ENCODE data around the gene LRRFIP2.
"Not testable (repeated sequence)": the region's sequence is repeated elsewhere in the genome, so short reads cannot be mapped to it uniquely, and the experiment has no call there.

LRRFIP2 gene

GRCh38 chr3:37149257-37149656 lies 25.1 kb downstream of the LRRFIP2 start:
- TF ChIP-seq JUND (IDR thresholded peaks at IDR 0.05; ENCODE audit: low read depth) = no peak
- DNase-seq (ENCODE audit: low read depth in 1 of 2, low spot score in 1 of 2) = no peak
- in situ Hi-C loops (cut with HindIII; ENCODE audit: low pct_unique_long_range_greater_than_20kb, low sequenced_read_pairs) = no loop called here

- DNase-seq (ENCODE audit: low read depth in 1 of 2, low spot score in 1 of 2) = no peak
- no peak for TF ChIP-seq JUND (IDR thresholded peaks at IDR 0.05; ENCODE audit: low read depth)
- in situ Hi-C loops (cut with HindIII; ENCODE audit: low pct_unique_long_range_greater_than_20kb, low sequenced_read_pairs) = no loop called here
Measured at GRCh38 chr3:37148208-37148607, 26.2 kb downstream of the LRRFIP2 start.

GRCh38 chr3:37147666-37148065 lies 26.7 kb downstream of the LRRFIP2 start:
- in situ Hi-C loops (cut with HindIII; ENCODE audit: low pct_unique_long_range_greater_than_20kb, low sequenced_read_pairs) = no loop called here
- TF ChIP-seq JUND (IDR thresholded peaks at IDR 0.05; ENCODE audit: low read depth) = no peak
- DNase-seq (ENCODE audit: low read depth in 1 of 2, low spot score in 1 of 2) = no peak

- in situ Hi-C loops (cut with HindIII; ENCODE audit: low pct_unique_long_range_greater_than_20kb, low sequenced_read_pairs); DNase-seq (ENCODE audit: low read depth in 1 of 2, low spot score in 1 of 2): not testable (repeated sequence)
Measured at GRCh38 chr3:37146927-37147326, 27.5 kb downstream of the LRRFIP2 start.

- DNase-seq (ENCODE audit: low read depth in 1 of 2, low spot score in 1 of 2) = no peak
- TF ChIP-seq JUND (IDR thresholded peaks at IDR 0.05; ENCODE audit: low read depth) = no peak
- in situ Hi-C loops (cut with HindIII; ENCODE audit: low pct_unique_long_range_greater_than_20kb, low sequenced_read_pairs) = no loop called here
Measured at GRCh38 chr3:37145611-37146010, 28.8 kb downstream of the LRRFIP2 start.

GRCh38 chr3:37144806-37145205 lies 29.6 kb downstream of the LRRFIP2 start:
- in situ Hi-C loops (cut with HindIII; ENCODE audit: low pct_unique_long_range_greater_than_20kb, low sequenced_read_pairs) = no loop called here
- TF ChIP-seq JUND (IDR thresholded peaks at IDR 0.05; ENCODE audit: low read depth) = no peak
- peak in 1 of 2 experiments; percentile 49 for DNase-seq (ENCODE audit: low read depth in 1 of 2, low spot score in 1 of 2)

GRCh38 chr3:37143821-37144220 lies 30.6 kb downstream of the LRRFIP2 start:
- in situ Hi-C loops (cut with HindIII; ENCODE audit: low pct_unique_long_range_greater_than_20kb, low sequenced_read_pairs) = no loop called here
- TF ChIP-seq JUND (IDR thresholded peaks at IDR 0.05; ENCODE audit: low read depth) = no peak
- DNase-seq (ENCODE audit: low read depth in 1 of 2, low spot score in 1 of 2) = no peak

GRCh38 chr3:37141676-37142075 lies 32.7 kb downstream of the LRRFIP2 start:
- no peak for DNase-seq (ENCODE audit: low read depth in 1 of 2, low spot score in 1 of 2)

GRCh38 chr3:37140899-37141541 lies 33.4 kb downstream of the LRRFIP2 start:
- DNase-seq (ENCODE audit: low read depth in 1 of 2, low spot score in 1 of 2) = no peak
- in situ Hi-C loops (cut with HindIII; ENCODE audit: low pct_unique_long_range_greater_than_20kb, low sequenced_read_pairs) = no loop called here
- no peak for TF ChIP-seq JUND (IDR thresholded peaks at IDR 0.05; ENCODE audit: low read depth)

More at GRCh38 chr3:37141676-37142075, 32.7 kb downstream of the LRRFIP2 start:
- in situ Hi-C loops (cut with HindIII; ENCODE audit: low pct_unique_long_range_greater_than_20kb, low sequenced_read_pairs) = no loop called here
- no peak for TF ChIP-seq JUND (IDR thresholded peaks at IDR 0.05; ENCODE audit: low read depth)

GRCh38 chr3:37139567-37140052 lies 34.8 kb downstream of the LRRFIP2 start:
- in situ Hi-C loops (cut with HindIII; ENCODE audit: low pct_unique_long_range_greater_than_20kb, low sequenced_read_pairs) = no loop called here
- no peak for DNase-seq (ENCODE audit: low read depth in 1 of 2, low spot score in 1 of 2)
- no peak for TF ChIP-seq JUND (IDR thresholded peaks at IDR 0.05; ENCODE audit: low read depth)

GRCh38 chr3:37138816-37139215 lies 35.6 kb downstream of the LRRFIP2 start:
- in situ Hi-C loops (cut with HindIII; ENCODE audit: low pct_unique_long_range_greater_than_20kb, low sequenced_read_pairs) = no loop called here
- no peak for TF ChIP-seq JUND (IDR thresholded peaks at IDR 0.05; ENCODE audit: low read depth)
- no peak for DNase-seq (ENCODE audit: low read depth in 1 of 2, low spot score in 1 of 2)

GRCh38 chr3:37137516-37137915 lies 36.9 kb downstream of the LRRFIP2 start:
- in situ Hi-C loops (cut with HindIII; ENCODE audit: low pct_unique_long_range_greater_than_20kb, low sequenced_read_pairs) = no loop called here
- no peak for TF ChIP-seq JUND (IDR thresholded peaks at IDR 0.05; ENCODE audit: low read depth)
- DNase-seq (ENCODE audit: low read depth in 1 of 2, low spot score in 1 of 2) = no peak

- no peak for DNase-seq (ENCODE audit: low read depth in 1 of 2, low spot score in 1 of 2)
- in situ Hi-C loops (cut with HindIII; ENCODE audit: low pct_unique_long_range_greater_than_20kb, low sequenced_read_pairs) = no loop called here
- no peak for TF ChIP-seq JUND (IDR thresholded peaks at IDR 0.05; ENCODE audit: low read depth)
Measured at GRCh38 chr3:37136067-37136466, 38.3 kb downstream of the LRRFIP2 start.

GRCh38 chr3:37135561-37135960 lies 38.8 kb downstream of the LRRFIP2 start:
- in situ Hi-C loops (cut with HindIII; ENCODE audit: low pct_unique_long_range_greater_than_20kb, low sequenced_read_pairs) = no loop called here
- TF ChIP-seq JUND (IDR thresholded peaks at IDR 0.05; ENCODE audit: low read depth) = no peak
- no peak for DNase-seq (ENCODE audit: low read depth in 1 of 2, low spot score in 1 of 2)
